ENCODE results near the gene LDB2.

The LDB2 gene

GRCh38 chr4:16867827-16868226 lies 30.6 kb downstream of the LDB2 start:
- Histone ChIP-seq H3K27ac (no peak overlapping the region), H3K4me3 (no peak overlapping the region)
- DNase-seq (ENCODE audit: low spot score) = no peak
- no peak for TF ChIP-seq CTCF (IDR thresholded peaks at IDR 0.05)

- H3K27ac ChIP-seq = no peak overlapping the region
- no peak for DNase-seq (ENCODE audit: low spot score)
- no peak for TF ChIP-seq CTCF (IDR thresholded peaks at IDR 0.05)
- no peak overlapping the region for H3K4me3 ChIP-seq
These were observed 31.5 kb downstream of the LDB2 start for GRCh38 chr4:16866974-16867373.

GRCh38 chr4:16865897-16866283 lies 32.6 kb downstream of the LDB2 start:
- Histone ChIP-seq H3K27ac (peak overlapping the region in 1 of 2 donors; percentile 33), H3K4me3 (no peak overlapping the region)
- no peak for TF ChIP-seq CTCF (IDR thresholded peaks at IDR 0.05)
- no peak for DNase-seq (ENCODE audit: low spot score)

GRCh38 chr4:16865209-16865896 lies 33.1 kb downstream of the LDB2 start:
- peak overlapping the region in 1 of 2 donors; percentile 33 for H3K27ac ChIP-seq
- no peak overlapping the region for H3K4me3 ChIP-seq
- TF ChIP-seq CTCF (IDR thresholded peaks at IDR 0.05) = no peak
- DNase-seq (ENCODE audit: low spot score) = no peak

GRCh38 chr4:16864199-16864598 lies 34.2 kb downstream of the LDB2 start:
- DNase-seq (ENCODE audit: low spot score) = no peak
- no peak overlapping the region for H3K27ac ChIP-seq
- no peak for TF ChIP-seq CTCF (IDR thresholded peaks at IDR 0.05)
- no peak overlapping the region for H3K4me3 ChIP-seq

- Histone ChIP-seq H3K4me3 (no peak overlapping the region), H3K27ac (no peak overlapping the region)
- DNase-seq (ENCODE audit: low spot score) = no peak
- no peak for TF ChIP-seq CTCF (IDR thresholded peaks at IDR 0.05)
These were observed 35.7 kb downstream of the LDB2 start for GRCh38 chr4:16862697-16863096.

- DNase-seq (ENCODE audit: low spot score) = no peak
- no peak for TF ChIP-seq CTCF (IDR thresholded peaks at IDR 0.05)
- no peak overlapping the region for H3K4me3 ChIP-seq
- peak overlapping the region in 1 of 2 donors; percentile 0 for H3K27ac ChIP-seq
These were observed 37.9 kb downstream of the LDB2 start for GRCh38 chr4:16860516-16860915.
